Fibroblast of lung (primary cell): ENCODE data around the gene FKBP14. TPM values are rescaled to one million over a fixed set of nuclear protein-coding genes. Genes with fewer than 3 reads are reported as not detected.

Experiments
- DNase-seq, 2 donors: peaks; one replicate each; pipeline versions ENCODE4 v3.0.0 to v3.0.0-alpha.2; 2010; ENCODE audit warnings: low read depth in 2 of 2
- H2AFZ ChIP-seq: 2 replicates; pipeline ENCODE4 v1.5.1; 2012; ENCODE audit warnings: low read length, control low read depth, inconsistent platforms
- H3K27ac ChIP-seq: 2 replicates; pipeline ENCODE4 v1.5.1; 2011; ENCODE audit warnings: low read length, control low read depth; ENCODE audit not compliant: insufficient read depth
- H3K27me3 ChIP-seq: 2 replicates; pipeline ENCODE4 v1.5.1; 2011; ENCODE audit warnings: mild to moderate bottlenecking, low read length; ENCODE audit not compliant: control insufficient read depth, insufficient read depth
- H3K36me3 ChIP-seq: 2 replicates; pipeline ENCODE4 v1.5.1; 2011; ENCODE audit warnings: low read length; ENCODE audit not compliant: control insufficient read depth, insufficient read depth
- H3K4me1 ChIP-seq: 2 replicates; pipeline ENCODE4 v1.5.1; 2011; ENCODE audit warnings: low read length; ENCODE audit not compliant: control insufficient read depth, insufficient read depth; ENCODE audit errors: extremely low read depth
- H3K4me2 ChIP-seq: 2 replicates; pipeline ENCODE4 v1.5.1; 2011; ENCODE audit warnings: low read length, control low read depth; ENCODE audit not compliant: insufficient read depth; ENCODE audit errors: extremely low read depth
- H3K4me3 ChIP-seq, 4 experiments: fragments of 200-600 bp in 1 of 4; sonication (generic) in 1 of 4; replicated peaks in 1 of 4; 2 replicates each; pipeline ENCODE4 v1.5.1; 2011 to 2016; ENCODE audit warnings: low read length in 4 of 4, low read depth in 3 of 4, mild to moderate bottlenecking in 3 of 4, control low read depth in 2 of 4, inconsistent platforms in 1 of 4, mixed read lengths in 1 of 4; ENCODE audit not compliant: insufficient read depth in 1 of 4; ENCODE audit errors: control extremely low read depth in 1 of 4
- H3K79me2 ChIP-seq: 2 replicates; pipeline ENCODE4 v1.5.1; 2012; ENCODE audit warnings: mild to moderate bottlenecking, low read length, inconsistent platforms; ENCODE audit not compliant: control insufficient read depth, insufficient read depth
- H3K9ac ChIP-seq: 2 replicates; pipeline ENCODE4 v1.5.1; 2011; ENCODE audit warnings: mild to moderate bottlenecking, low read length, control low read depth; ENCODE audit not compliant: insufficient read depth
- H3K9me3 ChIP-seq: 2 replicates; pipeline ENCODE4 v1.5.1; 2012; ENCODE audit warnings: low read depth, low read length; ENCODE audit not compliant: control insufficient read depth, insufficient read depth
- H4K20me1 ChIP-seq: 2 replicates; pipeline ENCODE4 v1.5.1; 2011; ENCODE audit warnings: low read length; ENCODE audit not compliant: control insufficient read depth, insufficient read depth; ENCODE audit errors: extremely low read depth
- EZH2 ChIP-seq: IDR thresholded peaks from 2 replicates; pipeline ENCODE4 v1.5.1; 2012; ENCODE audit warnings: low read length, control low read depth, mild to moderate bottlenecking; ENCODE audit errors: missing control alignments
- polyA plus RNA-seq, 2 donors: library from polyadenylated mRNA; depleted of rRNA in 1 of 2; stranded (reverse) in 1 of 2; unstranded in 1 of 2; fragments of >200 nt; gene quantifications; 2 replicates each; pipeline ENCODE4 v1.2.1, GENCODE V29; 2011 to 2012; ENCODE audit warnings: missing spikeins in 1 of 2
- total RNA-seq: library from RNA; depleted of rRNA; stranded (reverse); fragments of >200 nt; gene quantifications from 2 replicates; pipeline ENCODE4 v1.2.1, GENCODE V29; 2014
- TF ChIP-seq, protein P1 (sequence below), 2 donors: IDR thresholded peaks in 1 of 2; conservative IDR thresholded peaks in 1 of 2; 1 replicate in 1 of 2; 2 replicates in 1 of 2; pipeline ENCODE4 v1.5.1; 2011 to 2012; ENCODE audit warnings: low read length in 2 of 2, control low read depth in 1 of 2, inconsistent platforms in 1 of 2, low read depth in 1 of 2, mild to moderate bottlenecking in 1 of 2

Gene FKBP14
- total and polyA plus RNA-seq, 2 donors (not counting 1 experiment from before 2014, with no cell fraction given), result 21.8 to 52.0 TPM

- no peaks in the 10 kb centered on the region for H3K79me2 ChIP-seq
- H3K27me3 ChIP-seq, result no peaks in the 10 kb centered on the region
- no peaks in the 10 kb centered on the region for H4K20me1 ChIP-seq
- DNase-seq, result no peak
- no peak overlapping the region for H3K27ac ChIP-seq
- no peak overlapping the region for H2AFZ ChIP-seq
- no peaks in the 10 kb centered on the region for H3K4me1 ChIP-seq
- no peaks in the 10 kb centered on the region for H3K36me3 ChIP-seq
- no peaks in the 10 kb centered on the region for H3K9me3 ChIP-seq
- H3K4me3 ChIP-seq, result no peak overlapping the region
- no peak for TF ChIP-seq EZH2
- TF ChIP-seq, protein P1, sequence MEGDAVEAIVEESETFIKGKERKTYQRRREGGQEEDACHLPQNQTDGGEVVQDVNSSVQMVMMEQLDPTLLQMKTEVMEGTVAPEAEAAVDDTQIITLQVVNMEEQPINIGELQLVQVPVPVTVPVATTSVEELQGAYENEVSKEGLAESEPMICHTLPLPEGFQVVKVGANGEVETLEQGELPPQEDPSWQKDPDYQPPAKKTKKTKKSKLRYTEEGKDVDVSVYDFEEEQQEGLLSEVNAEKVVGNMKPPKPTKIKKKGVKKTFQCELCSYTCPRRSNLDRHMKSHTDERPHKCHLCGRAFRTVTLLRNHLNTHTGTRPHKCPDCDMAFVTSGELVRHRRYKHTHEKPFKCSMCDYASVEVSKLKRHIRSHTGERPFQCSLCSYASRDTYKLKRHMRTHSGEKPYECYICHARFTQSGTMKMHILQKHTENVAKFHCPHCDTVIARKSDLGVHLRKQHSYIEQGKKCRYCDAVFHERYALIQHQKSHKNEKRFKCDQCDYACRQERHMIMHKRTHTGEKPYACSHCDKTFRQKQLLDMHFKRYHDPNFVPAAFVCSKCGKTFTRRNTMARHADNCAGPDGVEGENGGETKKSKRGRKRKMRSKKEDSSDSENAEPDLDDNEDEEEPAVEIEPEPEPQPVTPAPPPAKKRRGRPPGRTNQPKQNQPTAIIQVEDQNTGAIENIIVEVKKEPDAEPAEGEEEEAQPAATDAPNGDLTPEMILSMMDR (conservative IDR thresholded peaks at IDR 0.05 in 1 of 2, IDR thresholded peaks at IDR 0.05 in 1 of 2; ENCODE audit: low read depth in 1 of 2, low read length in 2 of 2), result no peak
- H3K9ac ChIP-seq, result no peak overlapping the region
- no peak overlapping the region for H3K4me2 ChIP-seq
Measured at GRCh38 chr7:30049173-30049572, 22.7 kb upstream of the FKBP14 start.

GRCh38 chr7:30048582-30048981 lies 22.1 kb upstream of the FKBP14 start:
- TF ChIP-seq, protein P1 (conservative IDR thresholded peaks at IDR 0.05 in 1 of 2, IDR thresholded peaks at IDR 0.05 in 1 of 2; ENCODE audit: low read depth in 1 of 2, low read length in 2 of 2), result no peak
- TF ChIP-seq EZH2, result no peak
- Histone ChIP-seq H3K4me2 (no peak overlapping the region), H3K36me3 (no peaks in the 10 kb centered on the region), H3K4me1 (no peaks in the 10 kb centered on the region), H3K9ac (no peak overlapping the region), H3K27ac (no peak overlapping the region), H3K9me3 (no peaks in the 10 kb centered on the region), H4K20me1 (no peaks in the 10 kb centered on the region), H2AFZ (no peak overlapping the region), H3K4me3 (no peak overlapping the region), H3K27me3 (no peaks in the 10 kb centered on the region), H3K79me2 (no peaks in the 10 kb centered on the region)
- peak in 1 of 2 donors; percentile 18 for DNase-seq

- no peaks in the 10 kb centered on the region for H3K36me3 ChIP-seq
- no peak overlapping the region for H3K4me3 ChIP-seq
- H3K27me3 ChIP-seq, result no peaks in the 10 kb centered on the region
- DNase-seq, result no peak
- H3K4me2 ChIP-seq, result no peak overlapping the region
- TF ChIP-seq, protein P1 (conservative IDR thresholded peaks at IDR 0.05 in 1 of 2, IDR thresholded peaks at IDR 0.05 in 1 of 2; ENCODE audit: low read depth in 1 of 2, low read length in 2 of 2), result no peak
- no peak for TF ChIP-seq EZH2
- no peaks in the 10 kb centered on the region for H3K4me1 ChIP-seq
- H2AFZ ChIP-seq, result no peak overlapping the region
- no peaks in the 10 kb centered on the region for H3K9me3 ChIP-seq
- H4K20me1 ChIP-seq, result no peaks in the 10 kb centered on the region
- H3K9ac ChIP-seq, result no peak overlapping the region
- no peaks in the 10 kb centered on the region for H3K79me2 ChIP-seq
- H3K27ac ChIP-seq, result no peak overlapping the region
Measured at GRCh38 chr7:30047124-30047523, 20.6 kb upstream of the FKBP14 start.
